ENCODE measurements around the gene GHRL.

The GHRL gene

GRCh38 chr3:10242182-10243065, 50.3 kb downstream of the GHRL start:
- Mint-ChIP-seq H3K36me3 (ENCODE audit: low read depth) (peaks cover 70% of the 10 kb centered on the region), H3K4me1 (ENCODE audit: low read depth) (peaks cover 41% of the 10 kb centered on the region), H3K27ac (peak overlapping the region; percentile 92), H3K9me3 (peaks cover 31% of the 10 kb centered on the region), H3K4me3 (peak overlapping the region; percentile 72), H3K27me3 (ENCODE audit: low read depth) (no peaks in the 10 kb centered on the region)

GRCh38 chr3:10240799-10241198, 51.9 kb downstream of the GHRL start:
- no peak overlapping the region for H3K4me3 Mint-ChIP-seq
- peaks cover 71% of the 10 kb centered on the region for H3K36me3 Mint-ChIP-seq (ENCODE audit: low read depth)

DNA sequence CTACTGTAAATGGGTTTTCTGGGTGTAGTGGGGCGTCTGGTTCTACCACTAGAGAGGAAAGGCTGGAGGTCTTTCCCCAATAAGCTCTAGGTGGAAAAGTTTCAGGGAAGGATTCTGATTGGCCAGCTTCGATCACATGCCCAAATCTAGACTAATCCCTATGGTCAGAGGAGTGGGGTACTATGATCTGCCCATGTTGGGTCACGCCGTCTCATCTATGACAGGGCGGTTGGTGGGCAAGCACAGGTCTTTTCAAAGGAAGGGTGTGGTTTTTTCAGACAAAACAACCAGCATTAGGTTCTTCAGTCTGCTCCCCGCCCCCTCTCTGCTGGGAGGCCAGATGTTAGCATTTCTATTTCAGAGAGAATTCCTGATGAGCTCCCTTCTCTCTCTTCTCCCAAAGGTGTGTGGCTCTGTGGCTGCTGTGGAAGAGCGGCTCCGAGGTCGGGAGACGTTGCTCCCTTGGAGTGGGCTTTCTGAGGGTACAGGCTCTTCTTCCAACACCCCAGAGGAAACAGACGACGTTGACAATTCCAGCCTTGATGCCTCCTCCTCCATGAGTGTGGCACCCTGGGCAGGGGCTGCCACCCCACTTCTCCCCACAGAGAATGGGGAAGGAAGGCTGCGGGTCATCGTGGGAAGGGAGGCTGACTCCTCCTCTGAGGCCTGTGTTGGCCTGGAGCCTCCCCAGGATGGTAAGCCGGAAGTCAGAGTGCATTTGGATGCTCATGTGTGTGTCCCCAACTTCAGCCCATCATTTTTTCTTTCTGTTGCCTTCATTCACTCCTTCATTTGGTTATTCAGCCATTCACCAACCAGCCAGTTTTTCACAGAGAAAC, 54.2 kb downstream of the GHRL start:
- Mint-ChIP-seq H3K4me3 (peak overlapping the region; percentile 63), H3K27me3 (ENCODE audit: low read depth) (no peaks in the 10 kb centered on the region), H3K36me3 (ENCODE audit: low read depth) (peaks cover 58% of the 10 kb centered on the region), H3K4me1 (ENCODE audit: low read depth) (peaks cover 39% of the 10 kb centered on the region), H3K9me3 (peaks cover 5% of the 10 kb centered on the region), H3K27ac (peak overlapping the region; percentile 94)

More at GRCh38 chr3:10240799-10241198, 51.9 kb downstream of the GHRL start:
- H3K9me3 Mint-ChIP-seq, result peaks cover 26% of the 10 kb centered on the region
- H3K27ac Mint-ChIP-seq, result peak overlapping the region; percentile 68
- no peaks in the 10 kb centered on the region for H3K27me3 Mint-ChIP-seq (ENCODE audit: low read depth)
- H3K4me1 Mint-ChIP-seq (ENCODE audit: low read depth), result peaks cover 43% of the 10 kb centered on the region
